GM12801 (cell line): ENCODE data around the gene FOXK1.

Source experiments
- CTCF ChIP-seq: IDR thresholded peaks from one replicate; pipeline ENCODE4 v1.5.1; 2011; ENCODE audit warnings: control low read depth; ENCODE audit not compliant: insufficient read length; ENCODE audit errors: extremely low read depth

FOXK1 gene

GRCh38 chr7:4783762-4784351, 101.8 kb downstream of the FOXK1 start:
- no peak for TF ChIP-seq CTCF

GRCh38 chr7:4784799-4785198, 102.7 kb downstream of the FOXK1 start:
- no peak for TF ChIP-seq CTCF

GRCh38 chr7:4785371-4785770, 103.3 kb downstream of the FOXK1 start:
- TF ChIP-seq CTCF, result no peak

- TF ChIP-seq CTCF, result no peak
These were observed 103.9 kb downstream of the FOXK1 start for GRCh38 chr7:4786015-4786414.

- no peak for TF ChIP-seq CTCF
These were observed 105.4 kb downstream of the FOXK1 start for GRCh38 chr7:4787541-4787940.

GRCh38 chr7:4787947-4788626, 106.0 kb downstream of the FOXK1 start:
- TF ChIP-seq CTCF, result no peak

GRCh38 chr7:4788627-4789189, 106.6 kb downstream of the FOXK1 start:
- TF ChIP-seq CTCF, result no peak
